ENCODE measurements around the gene PRICKLE2.

PRICKLE2 gene

GRCh38 chr3:64160000-64160695 is 65.1 kb downstream of the PRICKLE2 start:
- no peak for DNase-seq (ENCODE audit: low read depth in 2 of 2)

- no peak for DNase-seq (ENCODE audit: low read depth in 2 of 2)
Observed at GRCh38 chr3:64158334-64158733, 66.9 kb downstream of the PRICKLE2 start.

- no peak for DNase-seq (ENCODE audit: low read depth in 2 of 2)
Observed at GRCh38 chr3:64157150-64158035, 67.9 kb downstream of the PRICKLE2 start.

DNA sequence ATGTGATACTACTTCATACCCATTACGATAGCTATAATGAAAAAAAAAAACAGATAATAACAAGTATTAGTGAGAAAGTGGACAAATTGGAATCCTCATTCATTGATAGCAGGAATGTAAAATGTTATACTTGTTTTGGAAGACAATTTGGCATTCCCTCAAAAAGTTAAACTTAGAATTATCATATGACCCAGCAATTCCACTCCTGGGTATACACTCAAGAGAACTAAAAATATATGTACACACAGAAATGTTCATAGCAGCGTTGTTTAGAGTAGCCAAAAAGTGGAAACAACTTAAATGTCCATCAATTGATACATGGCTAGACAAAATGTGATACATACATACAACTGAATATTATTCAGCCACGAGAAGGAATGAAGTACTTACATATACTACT is 69.9 kb downstream of the PRICKLE2 start:
- DNase-seq (ENCODE audit: low read depth in 2 of 2): no peak

- DNase-seq (ENCODE audit: low read depth in 2 of 2): no peak
Observed at GRCh38 chr3:64152676-64153466, 72.4 kb downstream of the PRICKLE2 start.

GRCh38 chr3:64152086-64152485 is 73.2 kb downstream of the PRICKLE2 start:
- DNase-seq (ENCODE audit: low read depth in 2 of 2): no peak

DNA sequence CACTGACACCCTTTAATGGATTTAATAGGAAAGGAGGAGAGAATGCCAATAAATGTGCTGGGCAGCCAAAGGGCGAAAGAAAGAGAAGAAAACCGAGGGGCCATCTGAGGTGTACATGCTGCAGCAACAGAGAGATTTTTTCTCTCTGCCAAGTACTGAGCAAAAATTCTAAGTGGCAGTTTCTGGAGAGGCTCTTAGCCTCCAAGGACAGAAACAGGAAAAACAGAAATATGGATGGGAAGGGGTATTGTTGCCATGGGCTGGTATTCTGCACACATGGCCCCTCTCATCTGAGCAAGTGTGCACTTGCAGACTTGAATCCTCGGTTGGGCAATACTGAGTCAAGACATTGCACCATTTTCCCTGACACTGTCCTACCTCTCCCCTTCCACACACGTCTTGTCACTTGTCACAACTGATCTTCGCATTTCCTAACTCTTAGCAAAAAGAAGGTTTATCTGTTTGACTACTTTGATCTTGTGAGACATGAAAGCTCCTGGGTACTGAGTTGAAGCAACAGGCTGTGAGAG is 73.9 kb downstream of the PRICKLE2 start:
- DNase-seq (ENCODE audit: low read depth in 2 of 2): no peak

- no peak for DNase-seq (ENCODE audit: low read depth in 2 of 2)
Observed at GRCh38 chr3:64150623-64151207, 74.6 kb downstream of the PRICKLE2 start.

DNA sequence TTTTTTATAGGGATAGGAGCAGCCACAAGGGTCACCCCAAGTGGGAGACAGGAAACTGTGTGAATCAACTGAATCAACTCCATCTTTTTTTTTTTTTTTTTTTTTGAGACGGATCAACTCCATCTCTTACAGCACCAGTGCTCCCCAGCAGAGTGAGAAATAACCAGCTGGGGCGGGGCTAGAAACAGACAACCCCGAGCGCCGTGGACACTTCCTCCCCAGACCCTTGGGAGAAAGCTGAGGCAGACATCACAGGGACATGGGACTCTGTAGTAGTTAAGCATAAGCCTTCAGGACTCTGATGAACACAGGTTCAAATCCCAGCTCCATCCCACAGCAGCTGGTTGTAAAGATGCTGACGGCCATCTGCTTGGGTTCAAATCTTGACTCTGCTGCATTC is 75.4 kb downstream of the PRICKLE2 start:
- DNase-seq (ENCODE audit: low read depth in 2 of 2): no peak

DNA sequence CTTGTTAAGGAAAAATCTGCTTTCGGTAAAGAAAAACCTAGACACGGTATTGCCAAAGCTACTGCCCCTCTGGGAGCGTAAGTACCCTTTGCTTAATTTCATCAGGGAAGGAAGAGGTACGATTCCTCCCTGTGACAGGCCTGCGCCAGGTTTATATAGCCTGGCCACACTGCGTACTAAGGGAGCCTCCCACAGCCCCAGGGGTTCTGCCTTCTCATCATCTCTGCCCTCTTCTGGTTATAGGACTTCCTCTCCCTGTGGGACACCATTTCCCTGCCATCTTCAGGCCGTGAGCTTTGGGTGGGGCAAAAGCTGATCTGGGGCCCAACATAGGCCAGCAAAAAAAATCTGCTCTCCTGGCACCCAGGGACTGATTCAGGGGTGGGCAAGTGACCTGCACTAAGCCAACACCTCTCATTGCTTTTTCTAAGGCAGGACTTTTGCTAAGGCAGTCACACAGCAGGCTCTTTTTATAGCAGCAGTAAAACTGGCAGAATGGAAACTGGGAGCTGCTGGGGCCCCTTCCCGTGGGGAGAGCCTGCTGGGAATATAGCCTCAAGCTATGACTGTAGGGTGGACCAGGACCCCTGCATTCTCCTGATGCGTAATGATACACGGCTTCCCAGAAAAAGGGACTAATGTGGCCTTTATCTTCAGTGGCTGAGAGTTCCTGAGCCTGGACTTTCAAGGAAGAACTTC is 76.2 kb downstream of the PRICKLE2 start:
- no peak for DNase-seq (ENCODE audit: low read depth in 2 of 2)

DNA sequence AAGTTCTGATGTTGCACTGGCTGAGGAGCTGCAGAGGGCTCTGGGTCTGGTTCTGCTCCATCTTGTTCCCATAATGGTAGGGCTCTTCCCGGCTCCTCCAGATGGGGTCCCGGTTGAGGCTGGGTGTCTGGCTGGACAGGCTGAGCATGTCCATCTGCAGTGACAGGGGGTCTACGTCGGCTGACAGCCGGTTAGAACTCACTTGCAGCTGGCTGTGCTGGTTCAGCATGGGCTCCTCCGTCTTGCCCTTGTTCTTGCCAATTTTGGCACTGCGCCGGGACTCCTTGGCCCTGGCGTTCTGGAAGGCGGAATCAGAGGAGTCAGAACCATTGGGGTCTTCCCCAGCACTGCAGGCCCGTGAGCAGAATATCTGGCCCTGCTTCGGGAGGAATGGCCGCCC is 78.1 kb downstream of the PRICKLE2 start:
- no peak for DNase-seq (ENCODE audit: low read depth in 2 of 2)

GRCh38 chr3:64145438-64145837 is 79.8 kb downstream of the PRICKLE2 start:
- no peak for DNase-seq (ENCODE audit: low read depth in 2 of 2)

DNA sequence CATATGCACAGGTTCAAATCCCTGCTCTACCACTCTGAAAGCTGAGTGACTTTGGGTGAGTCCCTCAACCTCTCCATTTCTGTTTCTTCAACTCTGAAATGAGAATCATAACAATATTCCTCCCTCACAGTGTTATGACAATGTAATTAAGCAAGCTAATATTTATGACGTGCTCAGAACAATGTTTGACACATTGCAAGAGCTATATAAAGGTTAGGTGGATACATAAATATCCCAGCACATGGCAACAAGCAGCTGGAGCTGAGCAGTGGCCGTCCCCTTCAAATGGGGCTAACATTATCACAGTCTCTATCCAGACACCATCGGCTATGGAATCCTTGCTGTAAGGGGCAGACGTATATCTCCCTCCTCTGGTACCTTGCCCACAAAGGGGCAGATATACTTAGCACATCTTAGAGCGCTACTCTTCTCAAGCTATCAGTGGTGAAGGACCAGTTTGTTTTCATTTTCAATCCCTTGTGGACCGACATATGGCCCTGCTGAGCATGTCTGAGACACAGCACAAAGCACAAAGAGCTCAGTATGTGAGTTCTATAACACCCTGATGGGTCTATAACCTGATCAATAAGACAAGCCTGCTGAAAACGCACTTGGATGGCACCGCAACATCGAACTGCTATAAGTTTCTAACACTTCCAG is 80.9 kb downstream of the PRICKLE2 start:
- no peak for DNase-seq (ENCODE audit: low read depth in 2 of 2)

- no peak for DNase-seq (ENCODE audit: low read depth in 2 of 2)
Observed at GRCh38 chr3:64143409-64144130, 81.7 kb downstream of the PRICKLE2 start.

GRCh38 chr3:64141476-64141875 is 83.8 kb downstream of the PRICKLE2 start:
- DNase-seq (ENCODE audit: low read depth in 2 of 2): no peak

DNA sequence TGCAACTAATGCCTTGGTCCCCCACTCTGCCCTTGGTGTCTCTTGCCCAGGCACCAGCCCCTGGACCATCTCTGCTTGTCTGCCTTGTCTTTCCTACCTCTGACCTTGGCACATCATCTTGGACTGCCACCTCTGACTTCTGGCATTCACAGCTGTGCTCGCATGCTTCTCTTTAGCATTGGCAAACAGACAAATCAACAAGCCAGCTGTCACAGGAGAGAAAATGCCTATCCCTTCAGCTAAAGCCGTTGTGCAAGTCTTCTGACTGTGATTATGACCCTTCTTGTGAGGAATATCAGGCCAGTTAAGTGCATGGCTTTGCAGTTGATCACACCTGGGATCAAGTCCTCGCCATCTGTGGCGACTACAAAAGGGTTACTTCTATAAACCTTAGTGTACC is 84.6 kb downstream of the PRICKLE2 start:
- DNase-seq (ENCODE audit: low read depth in 2 of 2): no peak

GRCh38 chr3:64138656-64139375 is 86.5 kb downstream of the PRICKLE2 start:
- DNase-seq (ENCODE audit: low read depth in 2 of 2): no peak

- DNase-seq (ENCODE audit: low read depth in 2 of 2): no peak
Observed at GRCh38 chr3:64138046-64138445, 87.2 kb downstream of the PRICKLE2 start.

- no peak for DNase-seq (ENCODE audit: low read depth in 2 of 2)
Observed at GRCh38 chr3:64134882-64135281, 90.4 kb downstream of the PRICKLE2 start.

Measured in stimulated activated CD4-positive, alpha-beta T cell treated with anti-CD3 and anti-CD28 coated beads, Interleukin-15, amount 100 ng/mL, for 48 hours (primary cell).